Mammary epithelial cell (primary cell): ENCODE results near the gene CLEC16A.

Experiments used
- CTCF ChIP-seq, 2 donors: IDR thresholded peaks in 1 of 2; conservative IDR thresholded peaks in 1 of 2; 2 replicates each; pipeline ENCODE4 v1.5.1; 2011 to 2012; ENCODE audit warnings: inconsistent platforms in 2 of 2, low read length in 2 of 2, mild to moderate bottlenecking in 2 of 2, control low read depth in 1 of 2, low read depth in 1 of 2; ENCODE audit not compliant: insufficient read depth in 1 of 2; ENCODE audit errors: extremely low read depth in 1 of 2
- EZH2 ChIP-seq: IDR thresholded peaks from 2 replicates; pipeline ENCODE4 v1.6.1; 2012; ENCODE audit warnings: low read length, inconsistent platforms, borderline replicate concordance

GRCh38 chr16:11145173-11145818 is 200.9 kb downstream of the CLEC16A start:
- no peak for TF ChIP-seq CTCF (conservative IDR thresholded peaks at IDR 0.05 in 1 of 2, IDR thresholded peaks at IDR 0.05 in 1 of 2; ENCODE audit: extremely low read depth in 1 of 2, insufficient read depth in 1 of 2, low read depth in 1 of 2, low read length in 2 of 2)
- TF ChIP-seq EZH2 = no peak
